ENCODE measurements around the gene RAET1E. TPM values are rescaled to one million over a fixed set of nuclear protein-coding genes. Genes with fewer than 3 reads are reported as not detected.
A peak's percentile ranks its signal among the peaks of the same experiment; 100 is the strongest.
"Not testable (repeated sequence)": the region's sequence is repeated elsewhere in the genome, so short reads cannot be mapped to it uniquely, and the experiment has no call there.

The RAET1E gene
- total RNA-seq, 2 experiments from 2014 or later, result not detected

DNA sequence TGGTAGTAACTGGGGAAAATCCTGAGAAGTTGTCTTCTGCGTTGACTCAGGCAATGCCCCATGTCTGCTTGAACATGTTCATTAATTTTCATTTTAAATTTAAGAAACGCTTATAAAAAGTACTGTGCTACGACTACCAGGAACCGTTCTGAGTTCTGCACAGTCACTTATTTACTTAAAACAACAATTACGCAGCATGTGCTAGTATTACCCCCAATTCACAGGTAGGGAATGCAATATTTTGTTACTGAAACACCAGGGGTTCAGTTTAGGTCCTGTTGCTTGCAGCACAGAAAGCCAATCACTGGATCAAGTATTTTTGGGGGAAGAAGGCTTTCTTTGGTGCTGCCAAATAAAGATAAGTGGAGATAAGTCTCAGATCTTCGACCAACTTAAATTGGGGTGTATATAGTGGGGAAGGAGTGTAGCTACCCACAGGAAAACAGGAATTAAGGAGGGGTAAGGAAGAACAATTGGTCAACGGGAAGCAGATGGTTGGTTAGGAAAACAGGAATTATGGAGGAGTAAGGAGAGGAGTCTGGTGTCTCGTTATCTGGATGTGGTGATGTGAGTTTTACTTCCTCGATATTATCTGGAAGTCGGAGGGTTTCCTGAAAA, 28.5 kb downstream of the RAET1E start:
- peaks cover 44% of the 10 kb centered on the region for H3K27me3 Mint-ChIP-seq
- DNase-seq (no peak), ATAC-seq (no peak)
- H3K36me3 Mint-ChIP-seq, result no peaks in the 10 kb centered on the region
- no peak overlapping the region for H3K27ac Mint-ChIP-seq
- CTCF ChIA-PET, result interaction anchor here (1.3 to 1.6 kb wide), 2 partner anchors 34 kb away, joined by 4 to 5 read pairs; no protein-coding TSS in a partner anchor
- H3K9me3 Mint-ChIP-seq (ENCODE audit: low read depth), result peaks cover 5% of the 10 kb centered on the region
- H3K4me1 Mint-ChIP-seq, result peaks cover 6% of the 10 kb centered on the region
- H3K4me3 Mint-ChIP-seq, result no peak overlapping the region

GRCh38 chr6:149867876-149868640, 29.9 kb downstream of the RAET1E start:
- Mint-ChIP-seq H3K9me3 (ENCODE audit: low read depth) (peaks cover 5% of the 10 kb centered on the region), H3K36me3 (no peaks in the 10 kb centered on the region), H3K27ac (no peak overlapping the region), H3K27me3 (peaks cover 32% of the 10 kb centered on the region), H3K4me1 (peaks cover 7% of the 10 kb centered on the region), H3K4me3 (no peak overlapping the region)
- CTCF ChIA-PET, result interaction anchor here (1.3 kb wide), 1 partner anchor 33 kb away, joined by 5 read pairs; no protein-coding TSS in a partner anchor
- ATAC-seq (no peak), DNase-seq (no peak)

- Mint-ChIP-seq H3K36me3 (no peaks in the 10 kb centered on the region), H3K27me3 (peaks cover 38% of the 10 kb centered on the region), H3K4me1 (peaks cover 20% of the 10 kb centered on the region), H3K27ac (no peak overlapping the region), H3K4me3 (peak overlapping the region; percentile 45), H3K9me3 (ENCODE audit: low read depth) (no peaks in the 10 kb centered on the region)
- ATAC-seq, result no peak
- DNase-seq, result peak; percentile 51
- CTCF ChIA-PET, result interaction anchor here (1.0 to 2.4 kb wide), 10 partner anchors 8 to 30 kb away, joined by 3 to 13 read pairs (median 4); no protein-coding TSS in a partner anchor
Measured at GRCh38 chr6:149864578-149865535, 33.1 kb downstream of the RAET1E start.

GRCh38 chr6:149863698-149864577, 34.0 kb downstream of the RAET1E start, which contains the start of gene LRP11:
LRP11 (minus strand) TSS chr6:149864359; CDS start chr6:149864020, 339 bp downstream.
- Mint-ChIP-seq H3K4me3 (peak within 1 kb of the TSS; percentile 74), H3K9me3 (ENCODE audit: low read depth) (no peaks in the 10 kb centered on the region), H3K36me3 (no peaks in the 10 kb centered on the region), H3K27me3 (peaks cover 31% of the 10 kb centered on the region), H3K27ac (no peak within 1 kb of the TSS), H3K4me1 (peaks cover 20% of the 10 kb centered on the region)
- CTCF ChIA-PET, result interaction anchor here (0.9 to 2.4 kb wide), 7 partner anchors 7 to 114 kb away, joined by 3 to 13 read pairs (median 4); partner anchors contain the start of gene PCMT1
- ATAC-seq, result peak; percentile 91
- DNase-seq, result peak; percentile 83

- peaks cover 20% of the 10 kb centered on the region for H3K4me1 Mint-ChIP-seq
- DNase-seq (peak; percentile 50), ATAC-seq (peak; percentile 24)
- peak overlapping the region; percentile 74 for H3K4me3 Mint-ChIP-seq
- H3K27me3 Mint-ChIP-seq, result peaks cover 24% of the 10 kb centered on the region
- no peaks in the 10 kb centered on the region for H3K9me3 Mint-ChIP-seq (ENCODE audit: low read depth)
- CTCF ChIA-PET, result interaction anchor here (0.9 to 1.6 kb wide), 5 partner anchors 10 to 113 kb away, joined by 3 to 6 read pairs (median 4); partner anchors contain the start of gene PCMT1
- H3K36me3 Mint-ChIP-seq, result no peaks in the 10 kb centered on the region
- peak overlapping the region; percentile 33 for H3K27ac Mint-ChIP-seq
Measured at GRCh38 chr6:149862922-149863697, 34.8 kb downstream of the RAET1E start.

GRCh38 chr6:149862424-149862738, 35.5 kb downstream of the RAET1E start:
- DNase-seq; H3K36me3 Mint-ChIP-seq; ATAC-seq; H3K9me3 Mint-ChIP-seq (ENCODE audit: low read depth); H3K27ac Mint-ChIP-seq; H3K4me3 Mint-ChIP-seq: not testable (repeated sequence)
- Mint-ChIP-seq H3K27me3 (peaks cover 23% of the 10 kb centered on the region), H3K4me1 (peaks cover 20% of the 10 kb centered on the region)
- CTCF ChIA-PET, result interaction anchor here (0.7 to 1.6 kb wide), 3 partner anchors 9 to 508 kb away, joined by 3 to 6 read pairs (median 5); no protein-coding TSS in a partner anchor

- ATAC-seq, result no peak
Measured at GRCh38 chr6:149861603-149862423, 36.1 kb downstream of the RAET1E start.

GRCh38 chr6:149860834-149861602, 36.9 kb downstream of the RAET1E start:
- no peaks in the 10 kb centered on the region for H3K9me3 Mint-ChIP-seq (ENCODE audit: low read depth)
- no peak overlapping the region for H3K4me3 Mint-ChIP-seq
- no peaks in the 10 kb centered on the region for H3K36me3 Mint-ChIP-seq
- CTCF ChIA-PET, result interaction anchor here (0.6 to 1.6 kb wide), 3 partner anchors 8 to 18 kb away, joined by 3 to 5 read pairs (median 3); no protein-coding TSS in a partner anchor
- no peak overlapping the region for H3K27ac Mint-ChIP-seq
- no peak for DNase-seq
- ATAC-seq, result no peak
- peaks cover 26% of the 10 kb centered on the region for H3K27me3 Mint-ChIP-seq
- H3K4me1 Mint-ChIP-seq, result peaks cover 20% of the 10 kb centered on the region

More at GRCh38 chr6:149861603-149862423, 36.1 kb downstream of the RAET1E start:
- H3K27ac Mint-ChIP-seq, result no peak overlapping the region
- no peaks in the 10 kb centered on the region for H3K9me3 Mint-ChIP-seq (ENCODE audit: low read depth)
- H3K4me1 Mint-ChIP-seq, result peaks cover 20% of the 10 kb centered on the region
- DNase-seq, result no peak
- no peaks in the 10 kb centered on the region for H3K36me3 Mint-ChIP-seq
- H3K4me3 Mint-ChIP-seq, result no peak overlapping the region
- peaks cover 23% of the 10 kb centered on the region for H3K27me3 Mint-ChIP-seq
- CTCF ChIA-PET, result interaction anchor here (0.6 to 1.6 kb wide), 3 partner anchors 9 to 508 kb away, joined by 3 to 5 read pairs (median 3); no protein-coding TSS in a partner anchor

- Mint-ChIP-seq H3K9me3 (ENCODE audit: low read depth) (no peaks in the 10 kb centered on the region), H3K4me3 (no peak overlapping the region), H3K27ac (no peak overlapping the region), H3K27me3 (peaks cover 29% of the 10 kb centered on the region), H3K4me1 (peaks cover 20% of the 10 kb centered on the region), H3K36me3 (no peaks in the 10 kb centered on the region)
- DNase-seq, result no peak
- no peak for ATAC-seq
- CTCF ChIA-PET, result interaction anchor here (1.0 kb wide), 1 partner anchor 18 kb away, joined by 3 read pairs; no protein-coding TSS in a partner anchor
Measured at GRCh38 chr6:149860513-149860833, 37.4 kb downstream of the RAET1E start.

DNA sequence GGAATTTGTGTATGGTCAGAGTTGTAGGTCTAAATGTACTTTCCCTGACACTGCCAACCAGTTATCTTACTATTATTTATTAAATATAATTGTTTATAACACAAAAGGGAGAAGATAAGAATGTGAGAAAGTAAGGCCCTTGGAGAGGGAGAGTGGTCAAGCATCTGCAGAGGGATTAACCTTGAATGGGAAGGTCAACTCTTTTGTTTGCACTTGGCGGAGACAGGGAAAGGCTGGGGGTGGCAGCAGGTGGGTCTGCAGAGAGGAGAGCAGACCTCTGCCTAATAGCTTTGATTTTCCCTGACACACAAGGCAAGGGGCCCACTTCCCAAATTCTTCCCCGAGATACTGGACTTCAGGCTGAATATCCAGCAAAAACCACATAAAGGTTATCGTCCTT, 38.0 kb downstream of the RAET1E start:
- DNase-seq (no peak), ATAC-seq (no peak)
- H3K9me3 Mint-ChIP-seq (ENCODE audit: low read depth), result no peaks in the 10 kb centered on the region
- CTCF ChIA-PET, result interaction anchor here (1.0 kb wide), 1 partner anchor 17 kb away, joined by 3 read pairs; no protein-coding TSS in a partner anchor
- H3K4me3 Mint-ChIP-seq, result no peak overlapping the region
- peaks cover 22% of the 10 kb centered on the region for H3K4me1 Mint-ChIP-seq
- no peak overlapping the region for H3K27ac Mint-ChIP-seq
- no peaks in the 10 kb centered on the region for H3K36me3 Mint-ChIP-seq
- H3K27me3 Mint-ChIP-seq, result peaks cover 30% of the 10 kb centered on the region
